AG04450 (cell line): Measurements from ENCODE around the gene EPC1. TPM values are rescaled to one million over a fixed set of nuclear protein-coding genes. Genes with fewer than 3 reads are reported as not detected.

Source experiments
- polyA plus RNA-seq: library from polyadenylated mRNA; depleted of rRNA; stranded (reverse); fragments of >200 nt; gene quantifications from 2 replicates; pipeline ENCODE4 v1.2.3, GENCODE V29; 2011; rRNA removed
- small RNA-seq: library from RNA; depleted of rRNA; stranded (forward); fragments of <200 nt; gene quantifications from one replicate; pipeline ENCODE3, GENCODE V24; 2012; ENCODE audit warnings: low read depth; ENCODE audit not compliant: insufficient read length

EPC1 gene
- polyA plus RNA-seq, 1 experiment = 34.1 TPM

Small RNA genes within 50 kb of the gene (small RNA-seq; reads per million reads assigned to genes)
- gene RNU6-1244P = not detected

Other genes starting within 250 kb of the EPC1 start
- 1.1 and 1.9 TPM in 2 replicates for gene CCDC7, start 99.0 kb upstream of the EPC1 start, polyA plus RNA-seq